ENCODE measurements around the gene KCNMA1. TPM values are rescaled to one million over a fixed set of nuclear protein-coding genes. Genes with fewer than 3 reads are reported as not detected.

Gene KCNMA1
- total and polyA plus RNA-seq, 2 donors from 2014 or later, result 4.2 to 8.9 TPM

DNA sequence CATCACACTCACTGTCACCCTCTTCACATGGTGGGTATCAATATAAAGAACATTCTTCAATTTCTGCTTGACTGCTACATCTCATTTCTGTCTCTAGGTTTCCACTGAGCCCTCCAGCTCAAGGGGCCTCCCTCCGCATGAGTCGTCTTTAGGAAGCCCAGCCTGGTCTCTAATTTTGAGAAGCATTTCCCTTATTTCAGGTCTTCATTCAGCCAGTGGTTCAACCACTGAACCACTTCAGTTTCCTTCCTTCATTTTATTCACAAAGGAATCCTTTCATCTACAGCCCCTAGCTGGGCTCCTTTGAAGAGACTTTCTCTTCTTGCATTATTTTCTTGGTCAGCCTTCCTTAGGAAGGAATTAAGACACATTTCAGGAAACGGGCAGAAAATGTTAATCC is 257.4 kb downstream of the KCNMA1 start:
- Histone ChIP-seq H3K27me3 (ENCODE audit: control insufficient read depth, insufficient read depth, low read length) (no peaks in the 10 kb centered on the region), H3K9ac (ENCODE audit: low read length in 3 of 3) (no peak overlapping the region), H3K4me3 (ENCODE audit: low read length in 3 of 3) (no peak overlapping the region), H3K9me3 (ENCODE audit: control insufficient read depth in 2 of 3, insufficient read depth in 1 of 3, low read length in 3 of 3) (no peaks in the 10 kb centered on the region), H3K27ac (ENCODE audit: low read depth in 2 of 2, low read length in 2 of 2) (no peak overlapping the region), H3K4me1 (ENCODE audit: control insufficient read depth in 2 of 3, insufficient read depth in 2 of 3, low read depth in 1 of 3, low read length in 3 of 3) (no peaks in the 10 kb centered on the region), H3K36me3 (ENCODE audit: control insufficient read depth in 2 of 3, insufficient read depth in 3 of 3, low read length in 3 of 3) (no peaks in the 10 kb centered on the region)
- TF ChIP-seq, protein P1, sequence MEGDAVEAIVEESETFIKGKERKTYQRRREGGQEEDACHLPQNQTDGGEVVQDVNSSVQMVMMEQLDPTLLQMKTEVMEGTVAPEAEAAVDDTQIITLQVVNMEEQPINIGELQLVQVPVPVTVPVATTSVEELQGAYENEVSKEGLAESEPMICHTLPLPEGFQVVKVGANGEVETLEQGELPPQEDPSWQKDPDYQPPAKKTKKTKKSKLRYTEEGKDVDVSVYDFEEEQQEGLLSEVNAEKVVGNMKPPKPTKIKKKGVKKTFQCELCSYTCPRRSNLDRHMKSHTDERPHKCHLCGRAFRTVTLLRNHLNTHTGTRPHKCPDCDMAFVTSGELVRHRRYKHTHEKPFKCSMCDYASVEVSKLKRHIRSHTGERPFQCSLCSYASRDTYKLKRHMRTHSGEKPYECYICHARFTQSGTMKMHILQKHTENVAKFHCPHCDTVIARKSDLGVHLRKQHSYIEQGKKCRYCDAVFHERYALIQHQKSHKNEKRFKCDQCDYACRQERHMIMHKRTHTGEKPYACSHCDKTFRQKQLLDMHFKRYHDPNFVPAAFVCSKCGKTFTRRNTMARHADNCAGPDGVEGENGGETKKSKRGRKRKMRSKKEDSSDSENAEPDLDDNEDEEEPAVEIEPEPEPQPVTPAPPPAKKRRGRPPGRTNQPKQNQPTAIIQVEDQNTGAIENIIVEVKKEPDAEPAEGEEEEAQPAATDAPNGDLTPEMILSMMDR (IDR thresholded peaks at IDR 0.05; ENCODE audit: borderline replicate concordance, extremely low read depth, insufficient read depth), result no peak
- FAIRE-seq (no peak), DNase-seq (no peak)
- intact Hi-C loops (cut with DNase I), result loop anchor here (10.0 kb wide), 1 partner anchor 265 kb away; no protein-coding TSS in a partner anchor

DNA sequence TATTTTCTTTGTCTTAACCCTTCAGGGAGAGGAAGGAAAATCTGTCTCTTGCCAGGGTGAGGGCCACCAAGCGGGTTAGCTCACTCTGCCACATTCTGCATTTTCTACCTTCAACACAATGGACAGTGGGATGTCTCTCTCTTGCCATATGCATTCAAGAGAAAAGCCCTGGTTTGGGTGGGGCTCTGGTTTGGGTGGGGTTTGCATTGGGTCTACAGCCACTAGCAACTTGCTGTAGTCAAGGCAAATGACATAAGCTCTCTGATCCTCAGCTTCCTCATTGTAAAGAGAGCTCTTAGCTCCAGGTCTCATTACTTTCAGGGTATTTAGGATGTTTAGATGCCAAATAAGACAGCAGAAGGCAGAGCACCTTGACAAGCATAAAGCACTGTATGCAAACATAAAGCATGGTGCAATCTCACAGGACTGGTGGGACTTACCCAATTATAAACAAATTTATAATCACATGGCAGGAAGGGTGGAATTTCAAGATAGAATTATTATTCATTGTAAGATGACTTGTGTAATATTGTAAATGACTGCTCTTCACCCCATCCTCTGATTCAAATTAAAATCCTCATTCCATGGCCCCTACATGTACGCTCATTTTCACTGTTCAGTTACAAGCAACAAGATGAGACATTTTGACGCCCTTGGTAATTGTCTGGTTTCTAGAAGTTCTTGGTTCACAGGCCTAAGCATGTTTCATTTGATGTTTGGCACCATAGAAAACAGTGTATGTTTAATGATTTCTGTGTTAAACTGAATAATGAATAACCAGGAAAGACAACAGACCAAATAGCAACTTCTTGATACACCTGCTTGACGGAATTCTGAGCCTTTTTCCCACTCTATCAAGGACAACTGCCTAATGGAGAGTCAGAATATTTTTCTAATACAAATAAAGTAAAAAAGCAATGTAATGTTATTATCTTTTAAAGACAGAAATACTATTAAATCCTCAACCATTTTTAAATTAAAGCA is 258.9 kb downstream of the KCNMA1 start:
- DNase-seq (peak in 2 of 5 donors; percentile 8 to 16), FAIRE-seq (no peak)
- intact Hi-C loops (cut with DNase I), result no loop called here
- TF ChIP-seq, protein P1 (IDR thresholded peaks at IDR 0.05; ENCODE audit: borderline replicate concordance, extremely low read depth, insufficient read depth), result no peak
- no peaks in the 10 kb centered on the region for H3K4me1 ChIP-seq (ENCODE audit: control insufficient read depth in 2 of 3, insufficient read depth in 2 of 3, low read depth in 1 of 3, low read length in 3 of 3)
- H3K27ac ChIP-seq (ENCODE audit: low read depth in 2 of 2, low read length in 2 of 2), result no peak overlapping the region
- no peak overlapping the region for H3K4me3 ChIP-seq (ENCODE audit: low read length in 3 of 3)
- H3K27me3 ChIP-seq (ENCODE audit: control insufficient read depth, insufficient read depth, low read length), result no peaks in the 10 kb centered on the region
- H3K9me3 ChIP-seq (ENCODE audit: control insufficient read depth in 2 of 3, insufficient read depth in 1 of 3, low read length in 3 of 3), result no peaks in the 10 kb centered on the region
- no peaks in the 10 kb centered on the region for H3K36me3 ChIP-seq (ENCODE audit: control insufficient read depth in 2 of 3, insufficient read depth in 3 of 3, low read length in 3 of 3)
- no peak overlapping the region for H3K9ac ChIP-seq (ENCODE audit: low read length in 3 of 3)

DNA sequence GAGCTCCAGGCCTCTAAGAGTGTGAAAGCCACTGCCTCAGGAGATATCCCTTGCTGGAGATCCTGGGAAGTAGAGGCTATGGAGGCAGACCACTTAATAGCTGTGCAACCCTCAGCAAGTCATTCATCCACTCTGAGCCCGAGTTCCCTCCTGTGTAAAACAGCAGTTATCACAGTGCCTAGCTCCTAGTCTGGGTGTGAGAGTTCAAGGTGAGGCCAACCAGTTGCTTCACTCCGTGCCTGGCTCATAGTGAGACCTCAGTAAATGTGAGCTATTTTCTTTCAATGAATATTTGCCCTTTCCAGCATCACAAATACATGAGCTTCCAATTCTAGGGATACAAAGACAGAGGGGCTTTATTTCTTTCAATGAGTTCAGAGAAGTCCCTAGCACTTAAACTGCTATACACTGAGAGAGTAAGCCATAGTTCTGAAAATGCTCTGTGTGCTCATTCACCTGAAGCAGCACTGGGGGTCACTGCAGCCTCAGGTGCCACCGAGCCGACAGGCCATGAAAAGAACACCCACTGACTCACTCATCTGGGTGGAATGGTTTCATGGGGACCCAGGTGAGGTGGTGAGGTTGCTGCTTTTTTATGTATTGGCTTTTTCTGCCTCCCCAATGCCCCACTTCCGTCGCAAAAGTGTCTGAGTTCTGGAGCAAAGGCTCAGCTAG is 259.8 kb downstream of the KCNMA1 start:
- Histone ChIP-seq H3K9ac (ENCODE audit: low read length in 3 of 3) (no peak overlapping the region), H3K27me3 (ENCODE audit: control insufficient read depth, insufficient read depth, low read length) (no peaks in the 10 kb centered on the region), H3K4me3 (ENCODE audit: low read length in 3 of 3) (no peak overlapping the region), H3K36me3 (ENCODE audit: control insufficient read depth in 2 of 3, insufficient read depth in 3 of 3, low read length in 3 of 3) (no peaks in the 10 kb centered on the region), H3K4me1 (ENCODE audit: control insufficient read depth in 2 of 3, insufficient read depth in 2 of 3, low read depth in 1 of 3, low read length in 3 of 3) (no peaks in the 10 kb centered on the region), H3K27ac (ENCODE audit: low read depth in 2 of 2, low read length in 2 of 2) (no peak overlapping the region), H3K9me3 (ENCODE audit: control insufficient read depth in 2 of 3, insufficient read depth in 1 of 3, low read length in 3 of 3) (no peaks in the 10 kb centered on the region)
- DNase-seq, result peak in 3 of 5 donors; percentile 37 to 44 (median 41)
- TF ChIP-seq, protein P1 (IDR thresholded peaks at IDR 0.05; ENCODE audit: borderline replicate concordance, extremely low read depth, insufficient read depth), result peak; percentile 8
- no peak for FAIRE-seq
- intact Hi-C loops (cut with DNase I), result no loop called here

All from kidney (tissue), 14 donors.